HFFc6 (cell line): Measurements from ENCODE around the gene RIPOR3. TPM values are rescaled to one million over a fixed set of nuclear protein-coding genes. Genes with fewer than 3 reads are reported as not detected.
"Not testable (repeated sequence)": the region's sequence is repeated elsewhere in the genome, so short reads cannot be mapped to it uniquely, and the experiment has no call there.

Experiments
- DNase-seq: peaks from one replicate; pipeline ENCODE4 v3.0.0-alpha.2; 2018
- H3K27ac Mint-ChIP-seq: 2 replicates; pipeline ENCODE4 v1.8.0; 2020; ENCODE audit warnings: mild to moderate bottlenecking, mixed read lengths
- H3K27me3 Mint-ChIP-seq: 2 replicates; pipeline ENCODE4 v1.8.0; 2021; ENCODE audit warnings: mild to moderate bottlenecking, moderate library complexity, mixed read lengths; ENCODE audit not compliant: insufficient read depth
- H3K36me3 Mint-ChIP-seq: 2 replicates; pipeline ENCODE4 v1.8.0; 2021; ENCODE audit warnings: low read depth, mixed read lengths
- H3K4me1 Mint-ChIP-seq: 2 replicates; pipeline ENCODE4 v1.8.0; 2020; ENCODE audit warnings: low read depth, mixed read lengths
- H3K4me3 Mint-ChIP-seq: 2 replicates; pipeline ENCODE4 v1.8.0; 2020; ENCODE audit warnings: mild to moderate bottlenecking, moderate library complexity, mixed read lengths
- H3K9me3 Mint-ChIP-seq: 2 replicates; pipeline ENCODE4 v1.8.0; 2020; ENCODE audit warnings: mild to moderate bottlenecking, mixed read lengths
- total RNA-seq, 6 experiments: library from RNA; stranded (reverse); fragmentation: NEBNext Ultra II Directional; extraction: Animal tissue kit (Norgen Biotek cat#: 25700); gene quantifications; 2 replicates in 1 of 6; 3 replicates in 5 of 6; pipeline ENCODE4 v1.2.3, GENCODE V29; 2021
- TF ChIP-seq, protein P1 (sequence below): fragments of 200-600 bp; sonication (generic); IDR thresholded peaks from 2 replicates; pipeline ENCODE4 v1.5.0; 2021; ENCODE audit warnings: antibody characterized with exemption, mild to moderate bottlenecking

RIPOR3 gene
- total RNA-seq, 6 experiments from 2014 or later: 0.07 to 0.25 (median 0.11) TPM

DNA sequence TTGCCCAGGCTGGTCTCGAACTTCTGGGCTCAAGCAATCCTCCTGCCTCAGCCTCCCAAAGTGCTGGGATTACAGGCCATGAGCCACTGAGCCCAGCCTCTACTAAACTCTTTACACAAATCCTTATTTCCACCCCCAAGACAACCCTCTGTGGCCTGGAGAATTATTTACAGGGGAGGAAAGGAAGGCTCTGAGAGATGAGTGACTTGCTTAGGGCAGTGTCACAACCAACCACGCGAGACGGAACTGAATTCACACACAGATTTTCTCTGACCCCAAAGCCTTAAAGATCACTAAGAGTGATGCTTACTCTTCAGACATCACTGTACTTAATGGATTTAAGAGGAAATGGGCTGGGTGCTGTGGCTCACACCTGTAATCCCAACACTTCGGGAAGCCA, 86.2 kb downstream of the RIPOR3 start:
- H3K4me1 Mint-ChIP-seq: no peaks in the 10 kb centered on the region
- DNase-seq: no peak
- no peaks in the 10 kb centered on the region for H3K9me3 Mint-ChIP-seq
- no peaks in the 10 kb centered on the region for H3K36me3 Mint-ChIP-seq
- peaks cover 10% of the 10 kb centered on the region for H3K27me3 Mint-ChIP-seq
- no peak overlapping the region for H3K4me3 Mint-ChIP-seq
- TF ChIP-seq, protein P1, sequence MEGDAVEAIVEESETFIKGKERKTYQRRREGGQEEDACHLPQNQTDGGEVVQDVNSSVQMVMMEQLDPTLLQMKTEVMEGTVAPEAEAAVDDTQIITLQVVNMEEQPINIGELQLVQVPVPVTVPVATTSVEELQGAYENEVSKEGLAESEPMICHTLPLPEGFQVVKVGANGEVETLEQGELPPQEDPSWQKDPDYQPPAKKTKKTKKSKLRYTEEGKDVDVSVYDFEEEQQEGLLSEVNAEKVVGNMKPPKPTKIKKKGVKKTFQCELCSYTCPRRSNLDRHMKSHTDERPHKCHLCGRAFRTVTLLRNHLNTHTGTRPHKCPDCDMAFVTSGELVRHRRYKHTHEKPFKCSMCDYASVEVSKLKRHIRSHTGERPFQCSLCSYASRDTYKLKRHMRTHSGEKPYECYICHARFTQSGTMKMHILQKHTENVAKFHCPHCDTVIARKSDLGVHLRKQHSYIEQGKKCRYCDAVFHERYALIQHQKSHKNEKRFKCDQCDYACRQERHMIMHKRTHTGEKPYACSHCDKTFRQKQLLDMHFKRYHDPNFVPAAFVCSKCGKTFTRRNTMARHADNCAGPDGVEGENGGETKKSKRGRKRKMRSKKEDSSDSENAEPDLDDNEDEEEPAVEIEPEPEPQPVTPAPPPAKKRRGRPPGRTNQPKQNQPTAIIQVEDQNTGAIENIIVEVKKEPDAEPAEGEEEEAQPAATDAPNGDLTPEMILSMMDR: no peak
- no peak overlapping the region for H3K27ac Mint-ChIP-seq

DNA sequence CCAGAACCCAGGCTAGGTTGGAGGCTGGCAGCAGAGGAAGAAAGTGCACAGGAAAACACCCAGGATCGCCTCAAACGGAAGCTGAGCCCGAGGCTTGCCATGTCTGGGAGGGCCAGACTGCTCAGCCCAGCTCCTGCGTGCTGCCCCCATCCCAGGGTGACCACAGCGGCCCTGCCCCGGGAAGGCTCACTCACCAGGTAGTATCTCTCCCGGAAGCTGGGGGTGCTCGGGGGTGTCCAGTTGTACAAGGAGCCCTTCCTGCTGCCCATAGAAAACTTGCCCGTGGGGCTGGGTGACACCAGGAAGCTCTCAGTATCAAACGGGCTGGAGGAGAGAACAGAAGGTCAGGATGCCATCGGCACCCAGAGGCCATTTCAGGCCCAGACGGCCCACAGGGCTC, 86.9 kb downstream of the RIPOR3 start:
- H3K36me3 Mint-ChIP-seq: no peaks in the 10 kb centered on the region
- TF ChIP-seq, protein P1: no peak
- no peak overlapping the region for H3K27ac Mint-ChIP-seq
- H3K4me1 Mint-ChIP-seq: no peaks in the 10 kb centered on the region
- H3K9me3 Mint-ChIP-seq: no peaks in the 10 kb centered on the region
- H3K27me3 Mint-ChIP-seq: peaks cover 15% of the 10 kb centered on the region
- no peak for DNase-seq
- no peak overlapping the region for H3K4me3 Mint-ChIP-seq

DNA sequence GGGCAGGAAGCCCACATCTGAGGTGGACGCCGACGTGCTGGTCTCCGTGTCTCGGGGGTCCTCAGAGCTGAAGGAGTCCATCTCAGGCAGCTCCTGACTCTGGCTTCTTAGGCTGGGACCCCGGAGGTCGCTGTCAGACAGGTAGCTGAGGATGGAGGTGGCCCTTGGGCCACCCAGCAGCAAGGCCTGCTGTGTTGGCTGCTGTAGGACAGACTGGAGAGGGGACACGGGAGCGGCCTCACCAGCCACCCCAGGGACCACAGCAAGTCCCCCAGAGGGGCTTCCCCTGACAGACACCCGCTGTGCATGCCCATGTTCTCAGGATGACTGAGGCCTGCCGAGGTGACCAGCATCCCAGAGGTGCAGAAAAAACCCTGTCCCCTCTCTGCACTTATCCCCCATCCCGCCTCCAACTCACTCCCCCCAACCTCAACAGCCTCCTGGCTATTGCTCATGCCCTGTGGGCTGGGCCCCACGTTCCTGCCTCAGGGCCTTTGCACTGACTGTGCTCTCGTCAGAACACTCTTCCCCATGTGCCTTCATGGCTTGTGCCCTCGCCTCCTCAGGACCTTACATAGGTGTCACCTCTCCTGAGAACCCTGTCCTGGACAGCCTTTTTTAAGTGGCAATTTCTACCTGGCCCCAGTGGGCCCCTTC, 88.8 kb downstream of the RIPOR3 start:
- Mint-ChIP-seq H3K4me1 (no peaks in the 10 kb centered on the region), H3K27ac (no peak overlapping the region), H3K4me3 (no peak overlapping the region), H3K9me3 (no peaks in the 10 kb centered on the region), H3K36me3 (no peaks in the 10 kb centered on the region), H3K27me3 (peaks cover 19% of the 10 kb centered on the region)
- DNase-seq: no peak
- TF ChIP-seq, protein P1: no peak

DNA sequence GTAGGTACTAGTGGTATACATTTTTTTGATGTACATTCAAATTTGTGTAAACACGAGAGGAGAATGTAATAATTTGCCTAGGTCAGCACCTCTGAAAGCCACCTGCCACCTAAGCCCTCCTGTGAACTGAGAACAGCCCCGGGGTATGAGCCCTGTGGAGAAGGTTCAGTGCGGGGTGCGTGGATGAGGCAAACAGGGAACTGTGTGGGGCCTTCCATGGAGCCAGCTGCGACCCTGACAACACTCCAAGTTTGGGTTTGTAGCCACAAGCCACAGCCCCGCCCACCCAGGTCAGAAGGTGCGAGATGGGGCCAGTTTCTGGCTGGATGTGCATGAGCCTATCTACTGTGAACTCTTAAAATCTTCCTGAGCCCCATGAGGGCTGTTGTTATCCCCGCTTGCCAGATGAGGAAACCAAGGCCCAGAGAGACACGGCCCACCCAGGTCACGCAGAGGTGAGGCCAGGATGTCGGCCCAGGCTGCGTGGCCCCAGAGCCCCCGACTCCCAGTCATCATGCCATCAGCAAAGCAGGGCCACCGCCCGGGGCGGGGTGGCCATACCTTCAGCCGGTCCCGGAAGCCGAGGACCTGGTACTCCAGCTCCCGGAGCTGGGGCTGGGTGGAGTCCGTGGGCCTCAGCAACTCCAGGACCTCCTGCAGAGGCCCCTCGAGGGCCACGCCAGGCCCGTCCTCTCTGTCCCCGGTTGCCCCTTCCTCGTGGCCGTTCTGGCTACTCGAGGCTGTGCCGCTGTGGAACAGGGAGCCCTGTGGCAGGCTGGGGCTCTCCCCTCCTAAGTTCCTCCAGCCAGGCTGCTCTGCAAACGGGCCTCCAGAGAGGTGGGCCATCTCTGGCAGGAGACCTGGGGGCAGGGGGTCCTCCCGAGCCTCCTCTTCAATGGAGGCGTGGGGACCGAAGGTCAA, 89.6 kb downstream of the RIPOR3 start:
- H3K4me3 Mint-ChIP-seq: no peak overlapping the region
- H3K9me3 Mint-ChIP-seq: no peaks in the 10 kb centered on the region
- H3K27me3 Mint-ChIP-seq: peaks cover 17% of the 10 kb centered on the region
- no peaks in the 10 kb centered on the region for H3K4me1 Mint-ChIP-seq
- no peak overlapping the region for H3K27ac Mint-ChIP-seq
- DNase-seq: no peak
- no peaks in the 10 kb centered on the region for H3K36me3 Mint-ChIP-seq
- TF ChIP-seq, protein P1: no peak

DNA sequence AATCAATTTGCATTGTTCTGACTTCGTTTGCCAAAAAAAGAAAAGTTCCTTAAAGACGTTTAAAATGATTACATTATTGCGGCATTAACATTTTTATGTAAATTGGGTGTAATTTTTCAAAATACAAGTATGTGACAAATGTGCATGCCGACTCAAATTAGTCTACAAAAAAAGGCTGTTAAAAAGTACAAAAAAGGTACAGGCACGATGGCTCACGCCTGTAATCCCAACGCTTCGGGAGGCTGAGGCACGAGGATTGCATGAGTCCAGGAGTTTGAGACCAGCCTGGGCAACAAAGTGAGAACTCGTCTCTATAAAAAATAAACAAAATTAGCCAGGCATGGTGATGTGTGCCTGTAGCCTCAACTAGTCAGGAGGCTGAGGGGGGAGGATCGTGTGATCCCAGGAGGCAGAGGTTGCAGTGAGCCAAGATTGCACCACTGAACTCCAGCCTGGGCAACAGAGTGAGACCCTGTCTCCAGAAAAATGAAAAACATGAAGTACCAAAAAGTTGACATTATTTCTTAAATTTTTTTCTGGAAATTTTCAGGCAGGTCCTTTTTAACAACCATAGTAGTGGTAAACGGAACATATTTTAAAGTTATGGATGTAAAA, 91.0 kb downstream of the RIPOR3 start:
- Mint-ChIP-seq H3K4me3 (no peak overlapping the region), H3K9me3 (no peaks in the 10 kb centered on the region), H3K27me3 (peaks cover 24% of the 10 kb centered on the region), H3K27ac (no peak overlapping the region), H3K4me1 (no peaks in the 10 kb centered on the region), H3K36me3 (no peaks in the 10 kb centered on the region)
- no peak for DNase-seq
- TF ChIP-seq, protein P1: no peak

DNA sequence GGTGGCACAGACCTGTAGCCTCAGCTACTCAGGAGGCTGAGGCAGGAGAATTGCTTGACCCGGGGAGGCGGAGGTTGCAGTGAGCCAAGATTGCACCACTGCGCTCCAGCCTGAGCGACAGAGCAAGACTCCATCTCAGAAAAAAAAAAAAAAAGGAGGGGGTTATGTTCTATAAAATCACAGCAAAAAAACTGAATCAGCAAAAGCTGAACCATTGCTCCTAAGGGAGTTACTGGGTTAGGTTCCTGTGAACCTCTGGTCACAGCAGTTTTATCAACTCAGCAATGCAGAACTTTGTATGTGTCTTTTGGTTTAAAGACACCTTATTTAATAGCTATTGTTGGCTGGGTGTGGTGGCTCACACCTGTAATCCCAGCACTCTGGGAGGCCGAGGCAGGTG, 92.6 kb downstream of the RIPOR3 start:
- not testable (repeated sequence) for H3K4me1 Mint-ChIP-seq, H3K9me3 Mint-ChIP-seq, DNase-seq, H3K4me3 Mint-ChIP-seq, H3K36me3 Mint-ChIP-seq, H3K27ac Mint-ChIP-seq
- peaks cover 32% of the 10 kb centered on the region for H3K27me3 Mint-ChIP-seq
